Endometrium (tissue), 2 donors: ENCODE measurements around the gene COL6A1.

ENCODE experiments used
- FAIRE-seq: peaks from 2 replicates; lab custom pipeline; 2012; peaks lifted over from hg19 to GRCh38; lab: Jason Lieb, UNC
- donor health status: control.
- donor health status: control.

Gene COL6A1

DNA sequence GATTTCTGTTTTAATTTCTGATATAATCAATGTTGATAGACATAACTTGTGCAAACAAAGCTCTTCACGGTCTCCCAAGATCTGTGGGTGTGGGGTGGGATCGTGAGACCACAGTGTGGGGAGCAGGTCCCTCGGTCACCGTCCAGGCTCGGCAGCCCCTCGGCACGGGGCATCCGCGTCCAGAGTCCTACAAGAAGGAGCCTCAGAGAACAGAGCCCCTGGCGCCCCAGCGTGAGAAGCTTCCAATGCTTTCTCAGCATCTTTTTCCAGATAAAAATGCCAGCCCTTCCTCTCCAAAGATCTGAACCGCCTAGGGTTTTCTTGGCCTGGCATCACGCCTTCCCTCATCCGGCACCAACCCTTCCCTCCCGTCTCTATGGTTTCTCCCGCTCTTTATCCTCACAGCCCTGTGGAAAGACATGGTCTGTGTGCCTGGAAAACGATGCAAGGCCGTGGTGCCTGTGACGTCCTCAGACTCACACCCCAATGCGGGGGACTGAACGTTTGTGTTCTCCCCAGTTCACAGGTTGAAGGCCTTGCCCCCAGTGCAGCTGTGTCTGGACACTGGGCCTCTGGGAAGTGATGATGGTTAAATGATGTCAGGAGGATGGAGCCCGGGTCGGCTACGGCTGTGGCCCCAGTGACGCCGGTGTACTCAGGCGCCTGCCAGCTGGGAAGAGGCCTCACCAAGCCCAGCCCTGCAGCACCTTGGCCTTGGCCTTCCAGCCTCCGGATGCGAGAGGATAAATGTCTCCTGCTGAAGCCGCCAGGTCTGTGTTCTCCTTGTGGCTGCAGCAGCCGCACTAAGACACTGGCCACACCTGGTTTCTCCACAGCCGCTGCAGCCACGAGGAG is 70.5 kb downstream of the COL6A1 start:
- FAIRE-seq: no peak

DNA sequence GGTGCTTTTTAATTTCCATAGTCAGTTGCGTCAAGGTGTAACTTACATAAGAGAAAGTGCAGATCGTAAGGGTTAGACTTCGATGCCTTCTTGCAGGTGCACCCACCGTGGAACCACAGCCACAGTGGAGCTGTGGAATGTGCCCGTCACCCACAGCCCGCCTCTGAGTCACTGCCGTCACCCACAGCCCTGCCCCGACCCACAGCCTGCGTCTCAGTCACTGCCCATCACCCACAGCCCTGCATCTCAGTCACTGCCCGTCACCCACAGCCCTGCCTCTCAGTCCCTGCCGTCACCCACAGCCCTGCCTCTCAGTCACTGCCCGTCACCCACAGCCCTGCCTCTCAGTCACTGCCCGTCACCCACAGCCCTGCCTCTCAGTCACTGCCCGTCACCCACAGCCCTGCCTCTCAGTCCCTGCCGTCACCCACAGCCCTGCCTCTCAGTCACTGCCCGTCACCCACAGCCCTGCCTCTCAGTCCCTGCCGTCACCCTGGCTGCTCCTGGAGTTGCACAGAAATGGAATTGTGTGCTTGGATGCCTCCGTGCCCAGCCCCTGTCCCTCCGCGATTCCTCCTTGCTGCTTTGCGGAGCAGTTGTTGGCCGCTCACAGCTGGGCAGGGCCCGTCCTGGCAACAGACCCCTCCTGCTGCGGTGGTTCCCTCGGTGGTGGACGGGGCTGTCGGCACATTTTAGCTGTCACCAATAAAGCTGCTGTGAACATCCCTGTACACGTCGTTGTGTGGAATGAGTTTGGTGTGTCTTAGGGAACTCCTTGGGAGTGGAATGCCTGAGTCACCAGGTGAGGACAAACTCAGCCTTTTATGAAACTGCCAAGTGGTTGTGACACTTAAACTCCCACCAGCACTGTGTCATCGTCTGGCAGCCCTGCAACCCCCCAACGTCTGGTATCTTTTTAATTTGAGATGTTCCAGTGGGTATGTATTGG is 71.4 kb downstream of the COL6A1 start:
- FAIRE-seq: no peak

DNA sequence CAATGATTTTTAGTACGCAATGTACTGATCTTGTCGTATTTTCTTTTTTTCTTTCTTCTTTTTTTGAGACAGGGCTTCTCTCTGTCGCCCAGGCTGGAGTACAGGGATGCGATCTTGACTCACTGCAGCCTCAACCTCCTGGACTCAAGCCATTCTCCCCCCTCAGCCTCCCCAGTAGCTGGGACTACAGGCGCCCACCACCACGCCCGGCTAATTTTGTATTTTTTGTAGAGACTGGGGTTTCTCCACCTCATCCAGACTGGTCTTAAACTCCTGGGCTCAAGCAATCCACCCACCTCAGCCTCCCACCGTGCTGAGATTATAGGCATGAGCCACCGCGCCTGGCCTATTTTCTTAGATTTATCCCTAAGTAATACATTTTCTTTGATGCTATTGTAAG is 72.5 kb downstream of the COL6A1 start:
- FAIRE-seq: no peak

DNA sequence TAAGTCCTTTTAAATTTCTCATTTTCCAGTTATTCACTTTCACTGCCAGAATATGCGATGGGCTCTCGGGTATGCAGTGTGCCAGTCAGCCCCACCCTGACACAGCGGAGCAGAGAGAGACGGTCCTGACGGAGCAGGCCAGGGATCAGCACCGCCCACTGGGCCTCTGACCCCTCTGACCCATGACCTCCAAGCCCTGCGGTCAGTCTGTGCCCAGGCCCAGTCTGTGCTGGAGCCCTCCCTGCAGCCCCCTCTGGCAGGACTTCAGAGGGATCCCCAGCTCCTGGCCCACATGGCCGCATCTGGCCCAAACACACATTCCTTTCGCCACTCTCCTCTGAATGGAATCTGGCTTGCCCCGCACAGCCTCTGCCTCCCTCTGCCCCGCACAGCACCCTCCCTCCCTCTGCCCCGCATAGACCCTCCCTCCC is 72.9 kb downstream of the COL6A1 start:
- FAIRE-seq: no peak
